HG02981 (cell line): ENCODE measurements around the gene CIITA.
A peak's percentile ranks its signal among the peaks of the same experiment; 100 is the strongest.
"Not testable (repeated sequence)": the region's sequence is repeated elsewhere in the genome, so short reads cannot be mapped to it uniquely, and the experiment has no call there.

ENCODE experiments used
- ATAC-seq: cut with Tn5 transposase; IDR thresholded peaks from one replicate; pipeline ENCODE4 v1.9.1; 2021; ENCODE audit warnings: mild to moderate bottlenecking, moderate library complexity; ENCODE audit not compliant: unreplicated experiment

CIITA gene

DNA sequence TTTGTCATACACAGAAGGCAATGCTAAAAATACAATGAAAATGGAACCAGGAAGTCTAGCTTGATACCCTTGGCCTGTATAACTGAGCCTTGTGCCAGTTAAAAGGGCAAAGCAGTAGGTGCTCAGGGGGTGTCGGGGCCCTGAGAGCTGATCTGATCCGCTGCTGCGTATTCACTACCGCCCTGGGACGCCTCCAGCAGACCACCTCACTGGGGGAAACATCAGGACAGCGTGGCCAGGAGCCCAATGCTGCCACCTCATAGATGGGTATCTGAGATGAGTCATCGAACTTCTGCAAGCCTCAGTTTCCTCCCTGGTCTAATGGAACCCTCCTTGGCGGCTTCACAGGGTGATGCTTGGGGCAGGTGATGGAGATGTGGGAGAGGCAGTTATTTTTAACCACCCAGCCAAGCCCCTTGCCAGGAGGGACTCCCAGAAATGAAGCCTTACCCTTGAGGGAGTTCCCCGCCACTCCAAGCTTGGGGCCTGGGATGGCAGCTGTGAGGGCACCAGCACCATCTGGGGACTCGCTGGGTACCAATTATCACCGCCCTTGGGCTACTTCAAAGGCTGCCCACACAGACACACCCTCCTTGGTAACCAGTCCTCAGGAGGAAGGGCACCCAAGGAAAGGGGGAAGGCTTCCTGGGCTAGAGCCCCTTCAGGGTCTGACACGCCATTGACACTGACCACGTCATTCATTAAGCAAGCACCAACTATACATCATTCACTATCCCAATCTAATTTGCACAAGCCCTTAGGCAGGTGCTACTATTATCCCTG, 57.5 kb downstream of the CIITA start:
- no peak for ATAC-seq

DNA sequence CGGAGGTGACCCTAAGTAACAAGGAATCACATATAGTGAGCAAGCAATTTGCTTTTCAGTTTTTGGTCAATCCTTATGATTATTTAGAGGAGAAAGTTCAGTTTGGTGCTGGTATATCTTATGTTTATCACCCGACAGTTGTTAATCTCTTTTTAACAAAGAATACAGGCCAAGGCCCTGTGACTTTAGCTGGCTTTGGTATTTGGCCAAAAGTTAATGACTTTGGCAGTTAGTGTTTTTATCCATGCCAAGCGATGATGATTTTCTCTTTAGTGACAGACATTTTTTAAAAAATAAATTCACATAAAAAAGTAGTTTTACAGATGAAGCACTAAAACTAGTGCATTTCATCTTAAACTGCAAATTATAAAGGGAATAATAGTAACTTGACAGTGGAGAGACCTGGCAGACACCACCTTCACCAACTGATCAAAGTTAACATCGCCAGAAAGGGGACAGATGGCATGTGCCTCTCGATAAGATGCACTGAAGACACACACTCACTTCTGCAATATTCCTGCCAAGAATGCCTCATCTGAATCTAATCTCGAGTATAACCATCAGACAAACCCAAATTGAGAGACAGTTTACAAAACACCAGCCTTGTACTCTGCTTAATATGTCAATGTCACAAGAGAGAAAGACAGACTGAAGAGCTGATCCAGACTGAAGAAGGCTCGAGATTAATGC, 58.4 kb downstream of the CIITA start:
- no peak for ATAC-seq

DNA sequence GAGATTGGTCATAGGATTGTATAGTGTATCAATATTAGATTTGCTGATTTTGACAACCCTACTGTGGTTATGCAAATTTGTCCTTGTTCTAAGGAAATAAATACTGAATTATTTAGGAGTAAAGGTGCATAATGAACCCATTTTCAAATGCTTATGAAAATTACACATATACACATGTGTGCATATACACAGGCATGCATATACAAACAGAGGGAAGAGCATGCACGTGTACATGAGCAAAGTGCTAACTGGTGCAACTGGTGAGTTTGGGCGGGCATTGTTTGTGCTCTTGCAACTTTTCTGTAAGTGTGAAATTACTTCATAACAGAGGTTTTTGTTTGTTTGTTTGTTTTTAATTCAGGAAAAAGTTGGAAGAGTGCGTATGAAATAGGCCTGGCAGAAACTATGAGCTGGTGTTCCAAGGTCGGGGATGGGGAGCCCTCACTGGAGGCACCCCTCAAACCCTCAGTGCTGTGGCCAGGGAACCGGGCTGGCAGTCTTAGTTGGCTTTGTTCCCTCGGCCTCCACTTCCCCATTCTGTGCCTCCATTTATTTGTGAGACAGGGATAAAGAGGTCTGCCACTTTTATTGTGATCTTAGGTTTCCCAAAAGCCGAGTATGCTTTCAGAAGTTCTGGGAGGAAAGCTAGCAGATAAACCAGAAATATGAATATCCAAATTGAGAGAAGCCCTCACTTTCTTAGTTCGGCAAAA, 59.4 kb downstream of the CIITA start:
- ATAC-seq, result no peak

DNA sequence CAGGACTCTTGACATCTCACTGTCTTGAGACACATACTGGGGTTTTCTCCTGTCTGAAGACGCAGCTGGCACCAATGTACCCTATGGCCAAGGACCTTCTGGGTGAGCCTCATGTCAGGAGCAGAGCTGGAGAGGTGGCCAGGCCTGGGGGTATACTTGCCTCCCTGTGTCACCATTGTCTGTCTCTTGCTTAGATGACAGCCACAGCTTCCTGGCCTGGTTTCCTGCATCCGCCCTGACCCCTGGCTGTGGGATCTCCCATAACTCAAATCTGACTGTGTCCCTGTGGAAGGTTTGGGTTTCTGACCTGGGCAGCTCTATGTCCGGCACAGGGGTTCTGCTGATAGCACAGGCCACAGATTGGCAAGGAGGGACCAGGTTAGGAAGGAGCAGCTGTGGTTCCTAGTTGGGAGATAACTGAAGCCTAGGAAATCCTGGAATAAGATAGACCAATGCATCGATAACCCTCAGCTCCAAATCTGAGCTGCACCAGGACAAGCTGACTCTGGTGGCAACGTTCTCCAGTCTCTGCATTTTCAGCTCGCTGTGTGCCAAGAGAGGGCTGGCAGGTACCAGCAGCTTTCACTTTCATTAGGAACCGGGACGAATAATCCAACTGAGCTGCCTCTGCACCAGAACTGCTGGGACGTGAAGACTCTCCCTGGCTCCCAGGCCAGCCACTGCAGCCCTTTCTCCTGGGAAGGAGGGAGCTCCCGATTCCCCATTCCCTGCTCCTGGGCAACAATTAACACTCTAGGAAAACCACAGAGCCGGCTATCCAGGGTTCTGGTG, 60.3 kb downstream of the CIITA start:
- ATAC-seq, result no peak

DNA sequence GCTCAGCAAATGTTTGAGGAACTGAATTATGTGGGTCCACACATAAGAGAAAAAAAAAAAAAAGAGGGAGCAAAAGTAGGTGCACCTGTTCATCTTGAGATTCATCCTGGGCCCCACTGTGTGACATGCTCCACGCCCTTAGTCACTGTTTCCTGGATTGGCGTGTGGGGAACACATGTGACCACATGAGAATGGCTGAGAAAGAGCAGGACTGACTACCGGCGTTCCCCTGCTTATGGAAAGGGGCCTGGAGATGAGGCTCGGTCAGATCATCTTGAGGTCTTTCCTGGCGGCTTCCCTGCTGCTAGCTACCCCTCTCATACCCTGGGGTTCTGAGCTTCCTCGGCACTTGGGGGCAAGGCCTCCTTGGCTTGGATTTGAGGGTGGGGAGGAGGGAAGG, 61.3 kb downstream of the CIITA start:
- ATAC-seq, result no peak

DNA sequence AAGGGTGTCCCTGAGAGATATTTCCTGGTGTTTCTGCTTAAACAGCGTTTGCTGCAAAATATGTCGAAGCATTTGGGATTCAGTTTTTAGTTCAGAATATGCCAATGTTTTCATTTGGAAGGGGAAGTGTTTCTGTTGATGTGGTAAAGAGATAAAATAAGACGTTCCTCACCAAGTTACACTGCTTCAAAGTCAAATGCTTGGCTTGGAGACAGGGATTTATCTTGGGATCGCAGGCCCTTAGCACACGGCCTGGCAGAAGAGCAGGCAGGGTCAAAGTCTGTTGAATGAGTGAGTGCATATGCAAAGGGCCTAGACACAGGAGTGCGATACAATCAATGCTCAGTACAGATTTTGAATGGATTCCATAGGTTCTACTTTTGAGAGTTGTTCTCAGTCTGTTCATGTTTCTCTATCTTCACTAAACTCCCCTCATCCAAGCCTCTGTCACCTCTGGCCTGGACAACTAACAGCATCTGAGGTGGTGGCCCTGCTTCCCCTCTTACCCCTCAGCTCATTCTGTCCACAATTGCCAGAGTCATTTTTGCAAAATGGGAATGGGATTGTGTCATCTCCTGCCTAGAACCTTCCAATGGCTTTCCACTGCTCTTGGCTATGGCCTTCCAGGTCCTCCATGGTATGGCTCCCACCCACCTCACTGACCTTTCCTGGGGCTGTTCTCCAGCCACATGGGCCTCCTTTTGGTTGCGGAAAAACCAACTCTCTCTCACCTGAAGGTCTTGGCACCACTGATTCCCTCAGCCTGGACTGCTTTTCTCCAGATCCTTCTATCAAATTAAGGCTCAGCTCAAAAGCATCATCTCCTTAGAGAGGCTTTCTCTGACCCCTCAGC, 62.0 kb downstream of the CIITA start:
- no peak for ATAC-seq

DNA sequence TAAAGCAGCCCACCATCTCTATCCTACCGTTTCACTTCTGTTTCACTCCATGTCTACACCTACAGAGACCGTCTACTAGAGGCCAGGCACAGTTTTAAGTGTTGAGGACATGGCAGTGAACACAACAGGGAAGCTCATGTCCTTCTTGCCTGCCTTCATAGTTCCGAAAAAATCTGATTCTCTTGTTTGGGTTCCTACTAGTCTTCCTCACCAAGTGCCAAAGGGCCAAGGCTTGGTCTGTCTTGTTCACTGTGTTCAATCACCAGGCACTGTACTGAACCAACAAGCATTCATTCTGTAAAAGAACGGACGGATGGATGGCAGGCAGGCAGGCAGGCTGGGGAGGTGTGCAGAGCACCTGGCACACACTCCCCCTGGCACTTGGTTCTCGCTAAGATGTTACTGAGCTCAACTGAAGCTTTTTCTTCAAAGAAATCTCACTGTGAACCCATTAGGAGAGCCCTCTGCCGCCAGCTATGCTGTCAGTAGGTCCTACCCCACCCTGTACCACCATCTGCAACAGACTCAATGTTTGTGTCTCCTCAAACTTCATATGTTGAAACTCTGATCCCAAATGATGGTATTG, 62.7 kb downstream of the CIITA start:
- ATAC-seq, result no peak

DNA sequence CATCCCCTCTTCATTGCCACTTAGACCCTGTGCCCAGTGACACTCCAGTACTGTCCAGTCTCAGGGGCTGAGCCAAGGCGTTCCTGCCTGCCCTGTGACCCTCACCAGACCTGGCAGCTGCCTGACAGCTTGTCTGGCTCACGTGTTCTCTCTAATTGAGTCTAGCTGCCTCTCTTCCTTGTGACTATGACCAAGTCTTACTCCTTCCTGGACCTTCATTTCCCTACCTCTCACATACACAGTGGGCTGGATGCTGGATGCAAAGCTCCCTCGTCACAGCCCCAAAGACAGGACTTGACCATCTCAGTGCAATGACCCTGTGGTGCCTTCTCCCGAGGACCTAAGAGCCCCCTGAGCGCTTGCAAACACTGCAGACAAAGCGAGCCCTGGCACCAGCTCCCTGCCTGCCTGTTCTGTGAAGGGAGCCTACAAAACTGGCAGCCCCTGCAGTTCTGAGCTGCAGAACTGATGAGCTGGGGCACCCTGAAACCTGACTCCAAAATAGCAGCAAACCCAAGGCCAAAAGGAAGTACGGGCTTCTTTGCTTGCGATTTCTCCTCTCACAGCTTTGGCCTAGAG, 63.6 kb downstream of the CIITA start:
- ATAC-seq, result no peak

DNA sequence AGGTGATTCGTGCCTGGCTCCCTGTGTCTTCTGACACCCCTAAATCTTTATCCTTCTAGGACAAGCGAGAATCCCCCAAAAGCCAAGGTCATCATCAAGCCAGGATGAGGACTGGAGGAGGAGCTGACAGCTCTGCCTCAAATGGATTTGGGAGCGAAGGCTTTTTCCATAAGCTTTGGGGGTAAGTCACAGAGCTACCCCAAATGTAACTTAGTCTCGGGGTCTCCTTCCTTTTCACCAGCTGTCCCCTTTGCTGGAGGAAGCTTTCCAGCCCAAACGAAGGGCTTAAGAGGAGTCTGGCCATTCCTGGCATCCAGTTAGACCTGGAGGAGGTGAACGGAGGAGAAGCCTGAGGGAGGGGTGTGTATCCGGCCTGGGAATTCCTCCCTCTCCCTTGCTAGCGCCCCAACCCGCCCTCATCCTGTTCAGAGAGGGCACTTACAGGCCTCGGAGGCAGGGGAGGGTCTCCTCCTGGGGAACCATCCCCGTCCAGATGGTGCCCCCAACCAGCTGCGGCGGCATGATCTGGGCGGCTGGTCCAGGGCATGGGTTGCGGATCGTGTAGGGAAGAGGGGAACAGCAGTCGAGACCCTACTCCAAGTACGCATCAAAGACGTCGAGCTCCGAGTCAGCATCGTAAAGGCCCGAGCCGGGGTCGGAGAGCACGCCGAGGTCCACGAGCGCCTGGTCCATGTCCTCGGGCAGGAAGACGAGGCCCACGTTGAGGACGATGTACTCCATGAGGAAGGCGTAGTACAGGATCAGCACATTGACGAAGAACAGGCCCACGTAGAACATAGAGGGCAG, 64.3 kb downstream of the CIITA start:
- no peak for ATAC-seq

DNA sequence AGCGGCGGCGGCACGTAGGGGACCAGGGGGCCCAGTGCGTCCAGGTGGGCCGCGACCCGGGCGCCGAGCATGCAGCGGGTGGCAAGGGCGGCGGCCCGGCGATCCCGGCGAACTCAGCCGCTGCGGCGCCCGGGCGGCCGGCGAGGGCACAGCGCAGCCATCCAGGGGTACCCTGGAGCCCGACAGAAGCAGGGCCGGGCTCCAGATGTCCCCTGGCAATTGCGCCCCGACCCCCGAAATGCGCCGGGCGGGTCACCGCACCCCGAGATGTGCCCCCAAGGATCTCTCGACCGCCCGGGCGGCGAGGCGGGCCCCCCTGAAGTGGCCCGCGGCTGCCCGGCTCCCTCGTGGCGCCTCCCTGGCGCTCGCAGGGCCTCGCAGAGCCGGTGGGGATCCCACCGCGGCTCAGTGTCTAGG, 64.9 kb downstream of the CIITA start:
- ATAC-seq, result not testable (repeated sequence)

DNA sequence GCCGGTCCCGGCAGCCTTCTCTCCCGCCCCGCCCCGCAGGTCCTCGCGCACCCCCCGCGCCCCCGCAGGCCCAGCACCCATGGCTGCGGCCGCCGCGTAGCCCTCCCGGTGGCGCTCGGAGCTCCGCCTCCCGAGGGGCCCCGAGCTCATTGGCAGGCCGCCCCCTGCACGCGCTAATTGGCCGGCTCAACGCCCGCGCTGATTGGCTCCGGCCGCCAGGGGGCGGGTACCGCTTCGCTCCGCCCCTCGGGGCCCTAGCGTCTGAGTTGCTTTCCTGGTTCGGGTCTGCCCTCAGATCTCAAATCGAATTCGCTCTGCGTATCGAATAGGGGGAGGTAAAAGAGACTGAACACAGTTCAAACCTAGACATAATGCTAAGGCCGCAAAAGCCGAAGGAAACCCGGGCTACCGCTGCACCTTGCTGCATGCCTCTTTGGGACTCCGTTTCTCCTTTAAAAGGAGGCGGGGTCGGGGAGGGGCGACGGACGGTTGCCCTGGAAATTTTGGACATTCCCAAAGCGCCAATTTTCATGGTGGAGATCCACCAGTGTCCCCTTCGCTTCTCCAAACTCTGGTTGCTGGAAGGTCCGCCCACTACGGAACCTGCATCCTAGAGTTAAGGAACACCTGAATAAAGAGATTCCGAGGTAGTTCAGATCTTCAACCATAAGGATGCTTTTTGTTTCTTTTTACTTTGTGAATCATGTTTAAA, 65.5 kb downstream of the CIITA start, which contains the start of gene DEXI:
Gene DEXI (minus strand): TSS at position 117 of the 712 bp plus-strand sequence. CDS start 463 bp downstream, outside the sequence.
- ATAC-seq, result peak; percentile 71

DNA sequence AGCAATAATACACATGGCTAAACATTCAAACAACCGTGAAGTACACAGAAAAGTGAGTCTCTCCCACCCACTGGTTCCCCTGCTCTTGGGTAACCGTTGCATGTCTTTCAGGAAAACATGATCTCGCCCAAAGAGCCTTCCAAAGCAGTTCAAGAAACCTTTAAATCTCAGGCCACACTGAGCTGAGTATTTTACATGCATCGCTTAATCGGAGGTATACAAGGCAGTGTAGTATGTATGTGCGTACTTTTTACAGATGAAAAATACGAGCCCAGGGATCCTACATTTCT, 66.0 kb downstream of the CIITA start:
- ATAC-seq, result no peak

DNA sequence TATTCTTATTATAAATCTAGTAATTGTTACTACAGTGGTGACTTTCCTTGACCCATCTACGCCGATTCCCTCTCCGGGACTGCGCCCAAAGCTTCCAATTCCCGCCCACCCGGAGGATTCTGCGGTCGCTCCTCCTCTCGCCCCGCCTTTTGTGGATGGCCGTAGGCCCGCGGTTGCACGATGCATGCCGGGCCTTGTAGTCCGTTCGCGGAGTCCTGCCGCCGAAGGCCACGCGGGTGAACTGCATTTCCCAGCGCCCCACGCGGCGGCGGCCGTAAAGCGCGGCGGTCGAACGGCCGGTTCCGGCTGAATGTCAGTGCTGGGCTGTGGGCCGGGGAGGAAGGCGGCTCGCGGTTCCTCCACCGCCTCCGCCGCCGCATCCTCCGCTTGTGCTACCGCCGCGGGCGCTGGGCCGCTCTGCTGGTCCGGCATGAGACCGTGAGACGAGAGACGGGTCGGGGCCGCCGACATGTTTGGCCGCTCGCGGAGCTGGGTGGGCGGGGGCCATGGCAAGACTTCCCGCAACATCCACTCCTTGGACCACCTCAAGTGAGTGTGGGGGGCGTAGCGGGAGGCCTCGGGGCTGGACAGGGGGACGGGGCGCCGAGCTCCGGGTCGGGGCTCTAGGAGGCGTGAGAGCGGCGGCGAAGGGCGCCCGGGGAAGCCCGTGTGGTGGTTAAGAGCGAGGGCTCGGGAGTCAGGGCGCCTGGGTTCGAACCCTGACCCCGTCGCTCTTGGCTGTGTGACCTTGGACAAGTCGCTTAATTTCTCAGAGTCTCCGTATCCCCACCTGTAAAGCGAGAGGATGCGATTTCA, 67.5 kb downstream of the CIITA start, which contains the start of gene CLEC16A:
Gene CLEC16A (plus strand): TSS at position 316 of the 816 bp plus-strand sequence. CDS start 154 bp downstream, at position 470.
- ATAC-seq, result peak; percentile 66

DNA sequence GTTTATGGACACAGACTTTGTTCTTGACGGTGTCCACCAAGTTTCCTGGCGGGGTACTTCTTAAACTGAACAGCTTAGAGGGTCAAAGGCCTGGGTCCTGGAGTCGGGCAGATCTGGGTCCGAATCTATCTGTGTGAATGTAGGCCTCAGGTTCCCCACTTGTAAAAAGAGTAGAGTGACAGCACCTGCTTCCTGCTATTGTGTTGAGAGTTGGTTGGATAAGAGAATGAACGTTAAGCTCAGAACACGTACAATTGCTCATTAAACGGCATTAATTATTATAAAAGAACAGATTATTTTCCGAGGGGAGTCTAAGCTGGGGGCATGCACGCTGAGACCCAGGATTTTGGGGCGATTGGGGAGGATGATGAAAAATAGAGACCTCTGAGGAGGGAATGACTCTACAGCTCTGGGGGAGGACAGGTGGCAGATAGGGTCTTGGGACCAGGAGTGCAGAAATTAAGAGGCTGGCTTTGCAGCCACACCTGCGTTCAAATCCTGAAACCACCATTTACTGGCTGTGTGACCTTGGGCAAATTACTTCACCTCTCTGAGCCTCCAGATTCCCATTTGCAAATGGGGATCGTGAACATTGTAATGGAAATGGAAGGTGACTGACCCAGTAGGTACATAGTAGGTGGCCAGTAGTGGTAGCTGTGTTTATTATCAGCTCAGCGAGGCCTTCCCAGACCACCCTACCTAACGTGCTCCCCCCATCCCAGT, 68.2 kb downstream of the CIITA start:
- no peak for ATAC-seq

DNA sequence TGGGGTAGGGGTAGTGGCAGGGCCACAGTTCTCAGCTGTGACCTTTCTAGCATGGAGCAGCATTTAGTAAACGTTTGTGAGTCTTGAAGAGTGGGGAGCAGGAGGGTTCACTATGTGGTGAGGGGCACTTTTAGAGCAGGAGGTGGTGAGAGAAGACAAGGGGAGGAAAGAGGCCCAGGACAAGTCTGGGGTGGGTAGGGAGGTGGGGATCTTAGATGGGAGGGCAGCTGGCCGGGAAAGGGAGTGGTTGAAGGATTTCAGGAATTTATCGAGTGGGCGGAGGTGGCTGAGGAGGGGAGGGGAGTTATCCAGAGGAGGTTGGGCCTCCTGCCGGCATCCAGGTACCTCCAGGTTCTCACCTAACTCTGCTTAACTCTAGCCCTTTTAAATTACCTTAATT, 69.3 kb downstream of the CIITA start:
- no peak for ATAC-seq

DNA sequence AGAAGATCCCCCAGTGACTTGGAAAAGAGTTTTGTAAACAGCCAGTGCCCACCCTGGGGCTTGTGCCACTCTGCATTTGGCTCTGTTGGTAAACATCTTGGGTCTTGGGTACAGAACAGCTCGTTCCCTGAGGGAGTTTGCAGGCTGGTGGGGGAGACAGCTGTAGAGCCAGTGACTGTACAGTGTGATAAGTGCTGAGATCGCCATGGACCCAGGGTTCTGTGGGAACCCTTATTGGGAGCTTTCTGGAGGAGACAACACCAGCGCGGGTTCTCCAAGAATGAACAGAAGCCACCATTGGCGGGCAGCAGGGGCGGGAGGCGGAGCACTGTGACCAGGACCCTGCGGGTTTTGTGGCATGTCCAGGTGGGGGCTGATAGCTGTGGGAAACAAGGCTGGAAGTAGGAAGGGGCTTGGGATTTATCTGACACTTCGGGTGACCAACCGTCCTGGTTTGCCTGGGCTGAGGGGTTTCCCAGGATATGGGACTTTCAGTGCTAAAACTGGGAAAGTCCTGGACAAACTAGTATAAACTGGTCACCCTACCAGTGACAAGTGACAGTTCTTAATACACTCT, 70.3 kb downstream of the CIITA start:
- no peak for ATAC-seq
